H1 (cell line): ENCODE results near the gene ELMO3. TPM values are rescaled to one million over a fixed set of nuclear protein-coding genes. Genes with fewer than 3 reads are reported as not detected.

ENCODE experiments used
- CTCF ChIA-PET: fragments of 300-600 bp; sonication (Branson Sonifier 250); formaldehyde crosslinking; loops from one replicate; lab custom pipeline; 2021; ENCODE audit not compliant: partially characterized antibody; lab: Charles Lee
- POLR2A ChIA-PET: fragments of 300-600 bp; sonication (Branson Sonifier 250); formaldehyde crosslinking; loops from one replicate; lab custom pipeline; 2021; ENCODE audit warnings: inconsistent platforms; ENCODE audit not compliant: partially characterized antibody; lab: Charles Lee
- DNase-seq, 2 experiments: peaks; one replicate each; pipeline versions ENCODE4 v3.0.0 to v3.0.0-alpha.2; 2010 to 2022; ENCODE audit warnings: low spot score in 2 of 2, low read depth in 1 of 2, mixed read lengths in 1 of 2
- FAIRE-seq: peaks from 2 replicates; lab custom pipeline; 2011; peaks lifted over from hg19 to GRCh38; lab: Jason Lieb, UNC
- H2AFZ ChIP-seq: 2 replicates; pipeline ENCODE4 v1.8.1; 2012; ENCODE audit warnings: low read length, inconsistent platforms
- H2AK5ac ChIP-seq: 2 replicates; pipeline ENCODE4 v1.6.1; 2013; ENCODE audit warnings: low read depth, low read length
- H2BK120ac ChIP-seq: replicated peaks from 2 replicates; pipeline ENCODE3; 2013; ENCODE audit warnings: low read depth, low read length, inconsistent platforms
- H2BK12ac ChIP-seq: 2 replicates; pipeline ENCODE4 v1.6.1; 2013; ENCODE audit warnings: low read depth, low read length
- H2BK15ac ChIP-seq: 2 replicates; pipeline ENCODE4 v1.6.1; 2013; ENCODE audit warnings: low read length
- H2BK20ac ChIP-seq: 2 replicates; pipeline ENCODE4 v1.6.1; 2013; ENCODE audit warnings: low read length
- H2BK5ac ChIP-seq: 2 replicates; pipeline ENCODE4 v1.6.1; 2013; ENCODE audit warnings: low read depth, low read length
- H3K14ac ChIP-seq: 2 replicates; pipeline ENCODE4 v1.6.1; 2013; ENCODE audit warnings: inconsistent platforms; ENCODE audit not compliant: insufficient read length
- H3K18ac ChIP-seq: 2 replicates; pipeline ENCODE4 v1.6.1; 2013; ENCODE audit warnings: low read length; ENCODE audit errors: extremely low read depth
- H3K23ac ChIP-seq: 2 replicates; pipeline ENCODE4 v1.6.1; 2013; ENCODE audit warnings: inconsistent platforms; ENCODE audit not compliant: insufficient read length
- H3K23me2 ChIP-seq: 2 replicates; pipeline ENCODE4 v1.6.1; 2013; ENCODE audit warnings: low read depth, low read length
- H3K27ac ChIP-seq: 2 replicates; pipeline ENCODE4 v1.6.1; 2011; ENCODE audit warnings: low read depth, low read length, inconsistent platforms
- H3K27me3 ChIP-seq, 4 experiments: replicated peaks in 1 of 4; 1 replicate in 1 of 4; 2 replicates in 3 of 4; pipeline versions ENCODE4 v1.6.1 to v1.8.1; 2011 to 2013; ENCODE audit warnings: low read length in 3 of 4, mild to moderate bottlenecking in 3 of 4, inconsistent platforms in 2 of 4, mixed read lengths in 2 of 4, moderate library complexity in 1 of 4; ENCODE audit not compliant: control insufficient read depth in 3 of 4, insufficient read depth in 3 of 4; ENCODE audit errors: extremely low read depth in 1 of 4
- H3K36me3 ChIP-seq, 4 experiments: 2 replicates each; pipeline versions ENCODE4 v1.6.1 to v1.8.1; 2011 to 2013; ENCODE audit warnings: mild to moderate bottlenecking in 4 of 4, low read length in 3 of 4, moderate library complexity in 2 of 4, control low read depth in 1 of 4, inconsistent platforms in 1 of 4; ENCODE audit not compliant: insufficient read depth in 4 of 4, control insufficient read depth in 2 of 4
- H3K4ac ChIP-seq: replicated peaks from 2 replicates; pipeline ENCODE3; 2013; ENCODE audit warnings: low read length, low read depth, mixed read lengths, inconsistent platforms; ENCODE audit not compliant: insufficient read length
- H3K4me1 ChIP-seq, 4 experiments: replicated peaks in 1 of 4; 1 replicate in 1 of 4; 2 replicates in 3 of 4; pipeline versions ENCODE4 v1.6.1 to v1.8.1; 2011 to 2013; ENCODE audit warnings: low read length in 3 of 4, inconsistent platforms in 2 of 4, mixed read lengths in 1 of 4; ENCODE audit not compliant: insufficient read depth in 4 of 4, control insufficient read depth in 3 of 4
- H3K4me2 ChIP-seq, 2 experiments: 2 replicates each; pipeline versions ENCODE4 v1.6.1 to v1.8.1; 2011 to 2013; ENCODE audit warnings: low read depth in 2 of 2, low read length in 2 of 2, control low read depth in 1 of 2, inconsistent platforms in 1 of 2, mild to moderate bottlenecking in 1 of 2; ENCODE audit not compliant: insufficient read depth in 1 of 2
- H3K4me3 ChIP-seq, 4 experiments: fragments of 200-600, 300-600 bp in 1 of 4; sonication (generic), shearing (Covaris generic), sonication (Bioruptor Twin) in 1 of 4; 2 replicates each; pipeline versions ENCODE4 v1.5.1 to v1.8.1; 2011 to 2016; ENCODE audit warnings: low read length in 4 of 4, low read depth in 3 of 4, control low read depth in 2 of 4, inconsistent platforms in 2 of 4, mild to moderate bottlenecking in 2 of 4, mixed read lengths in 1 of 4, moderate library complexity in 1 of 4; ENCODE audit not compliant: insufficient read depth in 2 of 4; ENCODE audit errors: extremely low read depth in 1 of 4
- H3K56ac ChIP-seq: replicated peaks from 2 replicates; pipeline ENCODE3; 2013; ENCODE audit warnings: low read depth, mild to moderate bottlenecking, mixed read lengths, low read length, inconsistent platforms; ENCODE audit not compliant: insufficient read length
- H3K79me1 ChIP-seq: 2 replicates; pipeline ENCODE4 v1.6.1; 2013; ENCODE audit warnings: low read depth, low read length, control low read depth
- H3K79me2 ChIP-seq, 2 experiments: 2 replicates each; pipeline versions ENCODE4 v1.6.1 to v1.8.1; 2012 to 2013; ENCODE audit warnings: low read length in 2 of 2, mild to moderate bottlenecking in 2 of 2, inconsistent platforms in 1 of 2; ENCODE audit not compliant: insufficient read depth in 2 of 2, control insufficient read depth in 1 of 2
- H3K9ac ChIP-seq, 4 experiments: replicated peaks in 1 of 4; 1 replicate in 1 of 4; 2 replicates in 3 of 4; pipeline versions ENCODE4 v1.6.1 to v1.8.1; 2011 to 2013; ENCODE audit warnings: low read depth in 3 of 4, low read length in 3 of 4, control low read depth in 2 of 4, mild to moderate bottlenecking in 2 of 4, moderate library complexity in 2 of 4, inconsistent platforms in 1 of 4; ENCODE audit errors: extremely low read depth in 1 of 4
- H3K9me3 ChIP-seq, 2 experiments: 2 replicates each; pipeline versions ENCODE4 v1.6.1 to v1.8.1; 2012 to 2013; ENCODE audit warnings: mild to moderate bottlenecking in 2 of 2, moderate library complexity in 2 of 2, control low read depth in 1 of 2, inconsistent platforms in 1 of 2, low read depth in 1 of 2, low read length in 1 of 2, mixed read lengths in 1 of 2; ENCODE audit not compliant: insufficient read depth in 2 of 2
- H4K20me1 ChIP-seq, 2 experiments: replicated peaks in 1 of 2; 2 replicates each; pipeline versions ENCODE3 to v1.8.1; 2011 to 2013; ENCODE audit warnings: inconsistent platforms in 2 of 2, low read length in 2 of 2, mild to moderate bottlenecking in 1 of 2; ENCODE audit not compliant: insufficient read depth in 2 of 2, control insufficient read depth in 1 of 2
- H4K5ac ChIP-seq: 2 replicates; pipeline ENCODE4 v1.6.1; 2013; ENCODE audit warnings: low read length, low read depth, mixed read lengths, inconsistent platforms; ENCODE audit not compliant: insufficient read length
- H4K8ac ChIP-seq: 2 replicates; pipeline ENCODE4 v1.8.0; 2013; ENCODE audit warnings: mild to moderate bottlenecking, moderate library complexity, low read length, inconsistent platforms; ENCODE audit not compliant: insufficient read depth; ENCODE audit errors: extremely low read depth
- H4K91ac ChIP-seq: replicated peaks from 2 replicates; pipeline ENCODE3; 2013; ENCODE audit warnings: low read length, mixed read lengths, inconsistent platforms; ENCODE audit not compliant: insufficient read length
- GABPA ChIP-seq: IDR thresholded peaks from 2 replicates; pipeline ENCODE4 v1.6.1; 2011; ENCODE audit warnings: mild to moderate bottlenecking, low read length, moderate library complexity, borderline replicate concordance; ENCODE audit not compliant: insufficient read depth
- POLR2AphosphoS5 ChIP-seq: IDR thresholded peaks from 2 replicates; pipeline ENCODE4 v1.6.1; 2011; ENCODE audit warnings: low read depth, low read length
- RXRA ChIP-seq: IDR thresholded peaks from 2 replicates; pipeline ENCODE4 v1.6.1; 2011; ENCODE audit warnings: low read depth, mild to moderate bottlenecking, low read length, moderate library complexity; ENCODE audit not compliant: insufficient read depth
- WGBS, 2 experiments: shearing (Covaris generic) in 1 of 2; methylation state at CpG; one replicate each; pipeline versions ENCODE4 v1.1.6 to v1.1.7; 2013 to 2015; ENCODE audit warnings: low lambda C conversion rate in 2 of 2, mixed read lengths in 2 of 2, inconsistent platforms in 1 of 2, low coverage in 1 of 2, missing lambda C conversion rate in 1 of 2; ENCODE audit not compliant: insufficient replicate concordance in 2 of 2, insufficient coverage in 1 of 2, insufficient read length in 1 of 2; ENCODE audit errors: extremely low coverage in 1 of 2, missing lambda C conversion rate in 1 of 2; 5-methylcytosine and 5-hydroxymethylcytosine counted together
- polyA plus RNA-seq, 7 experiments: library from polyadenylated mRNA; depleted of rRNA in 3 of 7; stranded (reverse) in 5 of 7; unstranded in 2 of 7; fragments of >200 nt in 5 of 7; fragments of 200-250 nt in 2 of 7; gene quantifications; 1 replicate in 5 of 7; 2 replicates in 1 of 7; 4 replicates in 1 of 7; pipeline versions ENCODE4 v1.2.1 to v1.2.3, GENCODE V29; 2011 to 2013; ENCODE audit warnings: missing spikeins in 2 of 7, mixed read lengths in 2 of 7
- total RNA-seq: library from RNA; stranded (reverse); fragmentation: NEBNext Ultra II Directional; extraction: Animal tissue kit (Norgen Biotek cat#: 25700); gene quantifications from 2 replicates; pipeline ENCODE4 v1.2.1, GENCODE V29; 2021

Gene ELMO3
- total and polyA plus RNA-seq, 2 of the 8 experiments (the other 6 are each of a cell fraction or from before 2014, with no cell fraction given) = 9.6 to 10.9 TPM

DNA sequence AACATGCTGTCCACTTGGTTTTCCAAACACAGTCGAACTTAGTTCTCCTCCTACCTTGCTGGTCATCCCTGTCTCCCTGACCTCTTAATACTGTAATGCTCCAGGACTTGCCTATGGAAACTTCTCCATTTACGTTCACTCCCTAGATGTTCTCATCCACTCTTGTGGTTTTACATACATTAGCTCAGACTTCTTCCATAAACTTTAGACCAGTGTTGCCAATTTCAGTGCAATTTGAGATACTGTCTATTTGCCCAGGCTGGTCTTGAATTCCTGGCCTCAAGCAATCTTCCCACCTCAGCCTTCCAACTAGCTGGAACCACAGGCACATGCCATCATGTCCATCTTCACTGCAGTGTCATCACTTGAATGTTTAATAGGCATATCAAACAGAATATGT lies 16.6 kb upstream of the ELMO3 start:
- Histone ChIP-seq H4K5ac (no peak overlapping the region), H2AK5ac (no peak overlapping the region), H3K4me3 (no peak overlapping the region), H2BK120ac (no peak overlapping the region), H2BK20ac (no peak overlapping the region), H2BK15ac (no peak overlapping the region), H2BK5ac (no peak overlapping the region), H4K20me1 (peaks cover 5 to 29% of the 10 kb centered on the region in 2 experiments), H2BK12ac (no peak overlapping the region), H4K91ac (no peak overlapping the region), H3K27me3 (peaks cover 8 to 43% (median 28%) of the 10 kb centered on the region in 4 experiments)
- CTCF ChIA-PET = interaction anchor here (1.0 to 9.3 kb wide), 9 partner anchors 9 to 230 kb away, joined by 3 to 151 read pairs (median 5); partner anchors contain the start of genes CES3, ELMO3, FBXL8 and HSF4
- TF ChIP-seq RXRA = no peak
- TF ChIP-seq POLR2AphosphoS5 = no peak
- no peak for TF ChIP-seq GABPA
- TF ChIP-seq, all 59 proteins: peak for 0
- no peak overlapping the region for H3K14ac ChIP-seq
- H3K4ac ChIP-seq = no peak overlapping the region
- peaks cover 21% of the 10 kb centered on the region for H3K23me2 ChIP-seq
- 100% methylated on average over 2 of the region's 2 CpGs; no CpG with 5 or more reads in 1 of the 2 experiments for WGBS, 2 experiments
- H3K36me3 ChIP-seq = no peaks in the 10 kb centered on the region; a peak in 1 of 8 replicates
- POLR2A ChIA-PET = interaction anchor here (1.3 to 4.0 kb wide), 3 partner anchors 8 to 31 kb away, joined by 4 to 19 read pairs (median 14); partner anchors contain the start of genes B3GNT9 and HSF4
- peaks cover 0 to 25% (median 20%) of the 10 kb centered on the region in 4 experiments; a peak in 5 of 7 replicates for H3K4me1 ChIP-seq
- H3K4me2 ChIP-seq = peak overlapping the region in 1 of 2 experiments; percentile 67; a peak in 1 of 4 replicates
- H3K79me2 ChIP-seq = peaks cover 0 to 5% of the 10 kb centered on the region in 2 experiments; a peak in 1 of 4 replicates
- H3K18ac ChIP-seq = no peak overlapping the region
- H3K79me1 ChIP-seq = no peaks in the 10 kb centered on the region
- no peak overlapping the region for H3K56ac ChIP-seq
- no peaks in the 10 kb centered on the region for H3K9me3 ChIP-seq
- no peak overlapping the region for H3K9ac ChIP-seq
- no peak overlapping the region for H3K27ac ChIP-seq
- no peak overlapping the region for H2AFZ ChIP-seq
- no peak overlapping the region for H3K23ac ChIP-seq
- H4K8ac ChIP-seq = no peak overlapping the region
- FAIRE-seq (no peak), DNase-seq (no peak)
